ENCODE measurements around the gene SNAPC2. TPM values are rescaled to one million over a fixed set of nuclear protein-coding genes. Genes with fewer than 3 reads are reported as not detected.
A peak's percentile ranks its signal among the peaks of the same experiment; 100 is the strongest.

SNAPC2 gene
- 4.1 TPM for total RNA-seq

- ATAC-seq (peak; percentile 58), DNase-seq (ENCODE audit: low spot score) (peak; percentile 99)
These were observed at the start of gene SNAPC2 for GRCh38 chr19:7919610-7920518. Gene SNAPC2 (plus strand): TSS chr19:7920338. CDS start chr19:7920367, 29 bp downstream.

GRCh38 chr19:7870571-7871436 lies 49.3 kb upstream of the SNAPC2 start:
- peak; percentile 57 for DNase-seq (ENCODE audit: low spot score)

DNA sequence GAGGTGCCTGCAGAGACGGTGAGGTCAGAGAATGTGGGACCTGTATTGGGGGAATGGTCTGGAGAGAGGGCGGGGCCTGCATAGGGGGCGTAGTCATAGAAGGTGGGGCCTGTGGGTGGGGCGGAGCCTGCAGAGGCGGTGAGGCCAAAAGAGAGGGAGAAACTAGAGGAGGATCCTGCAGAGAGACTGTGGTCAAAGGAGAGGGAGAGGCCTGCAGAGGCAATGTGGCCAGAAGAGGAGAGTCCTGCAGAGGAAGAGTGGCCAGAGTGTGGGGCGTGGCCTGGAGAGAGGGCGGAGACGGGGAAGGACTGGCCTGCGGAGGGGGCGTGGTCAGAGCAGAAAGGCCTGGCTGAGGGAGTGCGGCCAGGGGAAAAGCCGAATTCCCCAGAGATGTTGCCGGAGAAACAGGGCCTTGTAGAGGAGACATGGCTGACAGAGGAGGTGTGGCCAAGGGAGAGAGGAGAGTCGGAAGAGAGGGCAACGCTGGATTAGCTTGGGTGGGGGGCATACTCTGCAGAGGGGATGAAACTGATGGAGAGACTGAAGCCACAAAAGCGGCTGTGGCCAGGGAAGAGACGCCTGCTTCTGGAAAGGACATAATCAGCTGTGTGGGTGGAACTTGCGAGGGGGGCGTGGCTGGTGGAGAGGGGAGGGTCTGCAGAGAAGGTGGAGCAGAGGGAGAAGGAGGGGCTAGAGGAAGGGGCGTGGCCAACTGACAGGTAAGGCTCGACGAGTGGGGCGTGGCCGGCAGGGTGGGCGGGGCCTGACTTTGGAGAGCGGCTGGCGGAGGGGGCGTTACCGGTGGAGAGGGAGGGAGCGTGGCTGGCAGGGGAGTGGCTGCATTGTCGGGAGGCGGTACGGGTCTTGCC lies 48.5 kb upstream of the SNAPC2 start:
- peak; percentile 41 for ATAC-seq
- DNase-seq (ENCODE audit: low spot score): peak; percentile 76

More at GRCh38 chr19:7870571-7871436, 49.3 kb upstream of the SNAPC2 start:
- no peak for ATAC-seq

DNA sequence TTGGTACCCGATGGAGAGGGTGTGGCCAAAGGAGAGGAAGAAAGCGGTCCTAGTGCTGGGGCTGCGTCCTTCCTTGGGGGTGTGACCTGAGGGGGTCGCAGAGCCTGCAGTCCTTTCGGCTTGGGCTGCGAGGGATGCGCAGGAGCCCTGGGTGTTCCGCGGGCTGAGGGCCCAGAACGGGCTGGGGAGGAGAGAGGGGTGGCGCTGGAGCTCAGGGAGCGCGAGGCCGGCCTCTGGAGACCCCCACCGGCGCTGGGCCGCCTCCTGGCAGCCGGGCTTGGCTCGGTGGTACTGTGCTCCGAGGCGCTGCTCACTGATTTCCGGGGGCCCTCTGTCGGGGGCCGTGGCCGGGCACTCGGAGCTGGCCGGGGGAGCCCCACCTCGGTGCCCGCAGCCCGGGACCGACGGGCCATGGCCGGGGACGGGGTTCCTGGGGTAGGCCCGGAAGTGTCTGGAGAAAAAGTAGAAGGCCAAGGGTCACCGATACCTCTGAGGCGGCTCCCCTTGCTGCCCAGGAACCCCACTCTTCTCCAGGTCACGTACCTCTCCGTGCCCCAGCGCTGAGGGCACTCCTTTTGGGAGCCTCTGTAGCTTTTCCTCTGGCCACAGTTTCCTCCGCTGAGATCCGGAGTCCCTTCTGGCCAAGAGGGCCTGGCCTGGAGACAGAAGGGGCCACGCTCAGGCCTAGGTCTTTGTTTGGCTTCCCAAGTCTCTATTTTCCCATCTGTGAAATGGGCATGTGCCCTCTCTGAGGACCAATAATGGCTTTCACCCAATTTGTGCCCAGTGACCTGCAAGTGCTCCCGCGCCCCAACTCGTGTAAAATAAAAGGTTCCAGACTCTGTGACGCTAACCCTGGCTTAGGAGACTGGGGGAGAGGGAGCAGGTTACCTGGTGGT lies 47.6 kb upstream of the SNAPC2 start:
- ATAC-seq (no peak), DNase-seq (ENCODE audit: low spot score) (no peak)

GRCh38 chr19:7873304-7874075 lies 46.6 kb upstream of the SNAPC2 start:
- no peak for DNase-seq (ENCODE audit: low spot score)
- ATAC-seq: no peak

DNA sequence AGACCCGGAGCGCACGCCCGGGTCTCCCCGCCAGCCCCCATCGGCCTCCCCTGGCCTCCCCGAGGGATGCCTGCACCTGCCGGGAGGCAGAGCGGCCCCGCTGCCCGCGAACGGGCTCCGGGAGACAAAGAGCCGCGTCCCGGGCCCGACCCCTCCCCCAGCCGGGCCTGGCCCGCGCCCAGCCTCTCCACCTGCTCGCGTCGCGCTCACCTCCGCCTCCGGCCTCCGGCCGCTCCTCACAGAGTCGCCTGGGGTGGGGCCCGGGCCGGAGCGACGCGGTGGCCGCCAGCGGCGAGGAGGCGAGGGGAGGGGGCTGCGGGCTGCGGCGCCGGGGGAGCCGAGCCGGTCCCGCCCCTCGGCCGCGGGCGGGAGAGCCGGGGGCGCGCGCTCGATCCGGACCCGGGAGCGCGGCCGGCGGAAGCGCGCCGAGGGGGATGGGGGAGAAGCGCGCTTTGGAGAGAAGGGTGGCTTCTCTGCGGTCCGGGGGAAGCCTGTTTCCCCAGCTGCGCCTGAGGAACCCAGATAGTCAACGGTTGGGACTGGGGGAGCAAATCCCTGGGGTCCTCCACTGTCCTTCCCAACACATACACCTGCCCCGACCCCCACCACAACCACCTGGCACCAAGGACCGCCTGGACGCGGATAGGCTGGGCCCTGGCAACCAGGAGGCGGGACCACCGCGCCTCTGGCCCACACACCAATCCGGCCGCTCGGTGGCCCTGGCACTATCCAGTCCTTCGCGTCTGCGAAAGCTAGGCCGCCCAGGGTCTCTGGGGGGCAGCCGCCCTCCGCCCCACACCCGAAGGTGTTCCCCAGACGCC lies 45.9 kb upstream of the SNAPC2 start, which contains the start of gene PRR36:
PRR36 (minus strand) TSS at position 315 of the 821 bp plus-strand sequence. CDS start 701 bp downstream, outside the sequence.
- ATAC-seq (no peak), DNase-seq (ENCODE audit: low spot score) (no peak)

DNA sequence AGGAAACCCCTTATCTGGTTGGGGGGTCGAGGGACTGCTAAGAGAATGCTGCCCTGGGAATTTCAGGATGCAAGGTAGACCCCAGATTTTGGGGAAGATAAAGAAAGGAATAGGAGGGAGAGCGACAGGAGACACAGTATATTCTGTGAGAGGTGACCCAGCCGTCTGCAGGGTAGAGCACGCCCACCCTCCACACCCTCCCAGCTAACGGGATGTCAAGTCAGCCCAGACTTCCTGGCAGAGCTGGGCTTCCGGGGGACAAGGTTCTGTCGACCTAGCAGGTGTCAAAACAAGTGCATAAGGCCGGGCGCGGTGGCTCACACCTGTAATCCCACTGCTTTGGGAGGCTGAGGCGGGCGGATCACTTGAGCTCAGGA lies 45.3 kb upstream of the SNAPC2 start:
- ATAC-seq: no peak
- DNase-seq (ENCODE audit: low spot score): no peak

- ATAC-seq (no peak), DNase-seq (ENCODE audit: low spot score) (no peak)
These were observed 42.8 kb upstream of the SNAPC2 start for GRCh38 chr19:7877249-7877836.

GRCh38 chr19:7879111-7879807 lies 40.9 kb upstream of the SNAPC2 start:
- DNase-seq (ENCODE audit: low spot score): no peak
- peak; percentile 20 for ATAC-seq

- no peak for DNase-seq (ENCODE audit: low spot score)
- no peak for ATAC-seq
These were observed 40.3 kb upstream of the SNAPC2 start for GRCh38 chr19:7879836-7880235.

GRCh38 chr19:7881910-7882309 lies 38.2 kb upstream of the SNAPC2 start:
- DNase-seq (ENCODE audit: low spot score) (no peak), ATAC-seq (no peak)

- ATAC-seq (no peak), DNase-seq (ENCODE audit: low spot score) (no peak)
These were observed 37.0 kb upstream of the SNAPC2 start for GRCh38 chr19:7883105-7883504.

GRCh38 chr19:7883796-7884570 lies 36.2 kb upstream of the SNAPC2 start:
- DNase-seq (ENCODE audit: low spot score): no peak
- no peak for ATAC-seq

DNA sequence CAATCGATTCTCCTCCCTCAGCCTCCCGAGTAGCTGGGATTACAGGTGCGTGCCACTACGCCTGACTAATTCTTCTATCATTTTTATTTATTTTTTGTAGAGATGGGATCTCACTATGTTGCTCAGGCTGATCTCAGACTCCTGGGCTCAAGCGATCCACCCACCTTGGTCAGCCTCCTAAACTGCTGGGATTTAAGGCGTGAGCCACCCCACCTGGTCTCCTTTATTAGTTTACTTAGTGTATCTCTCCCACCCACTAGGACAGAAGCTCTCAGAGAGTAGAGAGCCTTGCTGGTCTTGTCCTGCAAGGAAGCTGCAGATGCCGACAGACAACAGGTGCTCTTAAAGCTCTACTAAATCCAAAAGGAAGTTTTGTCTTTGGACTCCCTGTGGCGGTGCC lies 34.3 kb upstream of the SNAPC2 start:
- ATAC-seq: no peak
- no peak for DNase-seq (ENCODE audit: low spot score)

DNA sequence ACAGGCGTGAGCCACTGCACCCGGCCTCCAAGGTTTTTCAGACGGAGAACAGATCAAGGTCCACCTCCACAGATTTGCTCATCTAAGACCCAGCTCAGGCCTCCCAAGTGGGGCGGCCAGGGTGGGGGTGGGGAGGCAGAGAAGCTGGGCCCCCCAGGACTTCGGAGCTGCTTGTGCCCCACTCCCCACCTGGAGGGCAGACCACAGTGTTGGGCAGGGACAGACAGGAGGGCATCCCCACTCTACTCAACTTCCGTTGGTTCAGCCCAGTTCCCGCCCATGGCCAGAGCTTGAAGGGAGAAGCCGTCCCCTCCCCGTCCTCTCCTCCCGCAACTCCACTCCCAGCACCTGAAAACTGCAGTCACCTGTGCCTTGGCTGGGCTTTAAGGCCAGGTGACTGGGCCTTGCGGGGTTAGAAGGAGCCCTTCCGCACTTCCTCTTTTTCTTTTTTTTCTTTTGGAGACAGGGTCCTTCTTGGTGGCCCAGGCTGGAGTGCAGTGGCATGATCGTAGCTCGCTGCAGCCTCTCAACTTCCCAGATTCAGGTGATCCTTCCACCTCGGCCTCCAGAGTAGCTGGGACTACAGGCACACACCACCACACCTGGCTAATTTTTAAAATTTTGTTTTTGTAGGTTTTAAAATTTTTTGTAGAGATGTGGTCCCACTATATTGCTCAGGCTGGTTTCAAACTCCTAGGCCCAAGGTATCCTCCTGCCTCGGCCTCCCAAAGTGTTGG lies 32.6 kb upstream of the SNAPC2 start:
- DNase-seq (ENCODE audit: low spot score) (no peak), ATAC-seq (no peak)

All from left lobe of liver (tissue), 2 donors.